Muscle of arm (tissue), 14 donors: Measurements from ENCODE around the gene BYSL. TPM values are rescaled to one million over a fixed set of nuclear protein-coding genes. Genes with fewer than 3 reads are reported as not detected.

Experiments used
- DNase-seq: peaks from one replicate; pipeline ENCODE4 v3.0.0-alpha.2; 2013
- long read RNA-seq, 11 donors: transcript quantifications; one replicate each; lab custom pipeline, GENCODE V29; 2026
- polyA plus RNA-seq, 12 donors: library from polyadenylated mRNA; unstranded; fragments of 120-200 nt; gene quantifications; one replicate each; pipeline ENCODE4 v1.2.1, GENCODE V29; 2013; ENCODE audit not compliant: insufficient read length in 12 of 12

Gene BYSL, protein sequence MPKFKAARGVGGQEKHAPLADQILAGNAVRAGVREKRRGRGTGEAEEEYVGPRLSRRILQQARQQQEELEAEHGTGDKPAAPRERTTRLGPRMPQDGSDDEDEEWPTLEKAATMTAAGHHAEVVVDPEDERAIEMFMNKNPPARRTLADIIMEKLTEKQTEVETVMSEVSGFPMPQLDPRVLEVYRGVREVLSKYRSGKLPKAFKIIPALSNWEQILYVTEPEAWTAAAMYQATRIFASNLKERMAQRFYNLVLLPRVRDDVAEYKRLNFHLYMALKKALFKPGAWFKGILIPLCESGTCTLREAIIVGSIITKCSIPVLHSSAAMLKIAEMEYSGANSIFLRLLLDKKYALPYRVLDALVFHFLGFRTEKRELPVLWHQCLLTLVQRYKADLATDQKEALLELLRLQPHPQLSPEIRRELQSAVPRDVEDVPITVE
- 10 to 100 TPM in 10 of 12 donors, not detected in 2; 21.7 to 35.4 (median 32.0) TPM for polyA plus RNA-seq
- long read RNA-seq, donor 1, partial matches to known transcripts: 7 of 9 reads
- long read RNA-seq, donor 1, other reads (novel, unspliced or antisense): 0 of 9 reads
- long read RNA-seq, donor 2, transcript BYSL-201 (7 exons, 2,029 nt): major isoform, 6 of 20 reads
- long read RNA-seq, donor 2, partial matches to known transcripts: 14 of 20 reads
- long read RNA-seq, donor 2, other reads (novel, unspliced or antisense): 0 of 20 reads
- long read RNA-seq, donor 3, transcript BYSL-201 (7 exons, 2,029 nt): major isoform, 7 of 7 reads
- long read RNA-seq, donor 3, partial matches to known transcripts: 0 of 7 reads
- long read RNA-seq, donor 3, other reads (novel, unspliced or antisense): 0 of 7 reads
- long read RNA-seq, donor 4, partial matches to known transcripts: 0 of 5 reads
- long read RNA-seq, donor 4, other reads (novel, unspliced or antisense): 0 of 5 reads
- long read RNA-seq, donor 5, transcript BYSL-201 (7 exons, 2,029 nt): major isoform, 10 of 36 reads
- long read RNA-seq, donor 5, partial matches to known transcripts: 24 of 36 reads
- long read RNA-seq, donor 5, other reads (novel, unspliced or antisense): 0 of 36 reads
- long read RNA-seq, donor 6, partial matches to known transcripts: 6 of 15 reads
- long read RNA-seq, donor 6, other reads (novel, unspliced or antisense): 0 of 15 reads
- long read RNA-seq, donor 7, partial matches to known transcripts: 0 of 3 reads
- long read RNA-seq, donor 7, other reads (novel, unspliced or antisense): 0 of 3 reads
- long read RNA-seq, donor 8, transcript BYSL-201 (7 exons, 2,029 nt): major isoform, 12 of 31 reads
- long read RNA-seq, donor 8, partial matches to known transcripts: 19 of 31 reads
- long read RNA-seq, donor 8, other reads (novel, unspliced or antisense): 0 of 31 reads
- long read RNA-seq, donor 9, partial matches to known transcripts: 0 of 6 reads
- long read RNA-seq, donor 9, other reads (novel, unspliced or antisense): 0 of 6 reads
- long read RNA-seq, donor 10, partial matches to known transcripts: 12 of 17 reads
- long read RNA-seq, donor 10, other reads (novel, unspliced or antisense): 0 of 17 reads
- long read RNA-seq, donor 11, transcript BYSL-201 (7 exons, 2,029 nt): major isoform, 13 of 13 reads
- long read RNA-seq, donor 11, partial matches to known transcripts: 0 of 13 reads
- long read RNA-seq, donor 11, other reads (novel, unspliced or antisense): 0 of 13 reads

DNA sequence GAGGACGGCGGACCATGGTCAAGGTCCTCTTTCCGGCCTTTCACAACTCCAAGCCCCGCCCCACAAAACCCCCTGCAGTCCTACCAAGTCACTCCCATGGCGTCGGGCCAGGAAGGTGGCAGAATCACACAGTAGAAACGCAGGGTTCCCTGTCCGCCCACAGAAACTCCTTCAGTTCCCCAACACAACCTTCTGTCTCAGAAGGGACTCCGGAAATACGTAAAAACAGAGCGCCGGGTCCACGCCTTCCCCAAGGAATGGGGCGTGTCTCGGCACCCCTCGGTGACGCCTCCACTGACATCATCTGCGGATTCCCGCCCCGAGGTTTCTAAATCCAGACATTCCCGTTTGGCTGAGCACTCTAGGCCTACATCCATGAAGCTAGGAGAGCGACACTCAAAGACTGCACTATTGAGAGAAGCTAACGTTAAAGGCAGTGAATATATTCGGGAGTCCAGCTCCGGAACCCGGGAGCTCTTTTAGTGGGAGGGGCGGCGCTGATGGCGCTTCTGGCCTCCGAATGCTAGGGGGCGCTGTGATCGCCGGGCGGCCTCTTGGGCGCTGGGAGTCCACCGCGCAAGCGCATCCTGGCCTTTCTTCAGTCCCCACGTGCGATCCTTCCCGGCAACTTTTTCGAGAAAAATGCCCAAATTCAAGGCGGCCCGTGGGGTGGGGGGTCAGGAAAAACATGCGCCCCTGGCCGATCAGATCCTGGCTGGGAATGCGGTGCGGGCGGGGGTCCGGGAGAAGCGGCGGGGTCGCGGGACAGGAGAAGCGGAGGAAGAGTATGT is at the start of gene BYSL, which contains the start of gene MED20:
TSS of gene BYSL (plus strand) at position 579 of the 791 bp plus-strand sequence. CDS start at position 643, 64 bp downstream.
TSS of gene MED20 (minus strand) at position 219 of the 791 bp plus-strand sequence. CDS start at position 98, 121 bp downstream.
- peak; percentile 96 for DNase-seq

GRCh38 chr6:41871691-41872090 is 49.6 kb upstream of the BYSL start:
- DNase-seq: no peak

DNA sequence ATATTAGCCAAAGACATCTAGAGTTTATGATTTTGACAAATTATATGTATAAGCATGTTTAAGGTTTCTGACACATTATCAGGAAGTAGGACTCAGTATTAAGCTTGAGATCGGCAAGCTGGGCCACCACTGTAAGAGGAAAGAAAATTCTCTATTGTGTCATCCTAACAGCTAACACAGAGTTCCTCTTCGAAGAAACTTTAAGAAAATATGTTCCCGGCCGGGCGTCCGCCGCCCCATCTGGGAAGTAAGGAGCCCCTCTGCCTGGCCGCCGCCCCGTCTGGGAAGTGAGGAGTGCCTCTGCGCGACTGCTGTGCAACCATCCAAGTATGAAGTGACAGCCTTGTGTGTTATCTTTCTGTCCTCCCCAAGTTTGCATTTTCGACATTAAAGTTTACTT is 49.2 kb upstream of the BYSL start:
- no peak for DNase-seq

DNA sequence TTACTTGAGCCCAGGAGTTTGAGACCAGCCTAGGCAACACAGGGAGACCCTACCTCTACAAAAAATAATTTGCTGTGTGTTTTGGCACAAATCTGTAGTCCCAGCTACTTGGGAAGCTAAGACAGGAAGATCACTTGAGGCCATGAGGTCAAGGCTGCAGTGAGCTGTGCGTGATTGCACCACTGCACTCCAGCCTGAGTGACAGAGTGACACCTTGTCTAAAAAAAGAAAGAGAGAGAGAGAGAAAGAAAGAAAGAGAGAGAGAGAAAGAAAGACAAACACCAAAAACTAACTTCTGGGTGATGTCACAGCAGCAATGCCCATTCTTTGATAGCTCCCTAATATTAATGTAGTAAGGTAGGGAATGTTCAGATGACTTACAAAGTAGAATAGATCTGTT is 46.6 kb upstream of the BYSL start:
- no peak for DNase-seq

DNA sequence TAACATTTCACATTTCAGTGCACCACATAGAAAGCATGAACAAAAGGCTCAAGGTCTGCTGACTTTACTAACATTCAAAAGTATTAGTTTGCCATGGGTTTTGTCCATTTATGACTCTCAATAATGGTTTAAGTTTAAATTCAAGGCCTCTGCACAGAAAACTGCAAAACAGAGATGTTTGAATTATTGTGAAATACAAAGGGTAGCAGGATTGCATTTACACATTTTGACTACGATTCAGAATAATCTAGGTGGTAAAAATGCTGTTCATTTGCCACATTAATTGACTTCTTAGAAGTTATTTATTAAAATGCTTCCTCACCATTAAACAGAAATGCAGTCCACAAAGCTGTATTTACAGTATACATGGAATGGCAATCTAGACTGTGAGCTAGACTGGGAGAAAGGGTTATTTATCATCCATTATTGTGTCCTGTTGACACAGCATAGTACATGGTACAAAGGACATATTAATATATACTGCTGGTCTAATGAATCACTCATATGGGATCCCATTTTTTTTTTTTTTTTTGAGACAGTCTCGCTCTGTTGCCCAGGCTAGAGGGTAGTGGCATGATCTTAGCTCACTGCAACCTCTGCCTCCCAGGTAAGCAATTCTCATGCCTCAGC is 44.1 kb upstream of the BYSL start:
- no peak for DNase-seq

DNA sequence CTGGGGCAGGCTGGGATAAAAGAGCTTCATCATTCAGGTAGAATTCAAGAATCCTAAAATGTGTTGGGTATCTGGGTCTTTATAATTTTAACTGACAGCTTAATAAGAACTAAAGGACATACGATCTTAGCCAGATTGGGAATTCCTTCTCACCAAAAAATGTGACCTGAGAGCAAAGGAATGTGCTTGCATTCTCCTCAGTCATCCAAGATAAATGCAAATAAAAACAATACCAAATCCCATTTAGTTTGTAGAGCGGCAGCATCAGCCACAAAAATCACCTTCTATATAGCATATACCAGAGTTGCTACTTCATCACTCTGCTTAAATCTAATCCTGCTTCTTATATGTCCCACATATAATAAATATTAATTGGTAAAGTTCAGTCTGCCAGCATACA is 43.1 kb upstream of the BYSL start:
- DNase-seq: no peak

DNA sequence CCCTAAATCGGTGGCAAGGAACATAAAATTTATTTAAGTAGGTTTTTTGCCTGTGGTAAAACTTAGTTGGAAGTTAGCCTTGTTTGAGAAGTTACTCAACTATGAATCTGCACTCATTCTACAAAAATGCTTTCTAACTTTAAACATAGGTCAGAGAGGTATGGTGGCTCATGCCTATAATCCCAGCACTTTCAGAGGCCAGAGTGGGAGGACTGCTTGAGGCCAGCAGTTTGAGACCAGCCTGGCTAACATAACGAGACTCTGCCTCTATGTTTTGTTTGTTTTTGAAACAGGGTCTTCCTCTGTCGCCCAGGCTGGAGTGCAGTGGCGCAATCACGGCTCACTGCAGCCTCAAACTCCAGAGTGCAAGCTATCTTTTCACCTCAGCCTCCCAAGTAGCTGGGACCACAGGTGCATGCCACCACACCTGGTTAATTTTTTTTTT is 42.3 kb upstream of the BYSL start:
- no peak for DNase-seq

DNA sequence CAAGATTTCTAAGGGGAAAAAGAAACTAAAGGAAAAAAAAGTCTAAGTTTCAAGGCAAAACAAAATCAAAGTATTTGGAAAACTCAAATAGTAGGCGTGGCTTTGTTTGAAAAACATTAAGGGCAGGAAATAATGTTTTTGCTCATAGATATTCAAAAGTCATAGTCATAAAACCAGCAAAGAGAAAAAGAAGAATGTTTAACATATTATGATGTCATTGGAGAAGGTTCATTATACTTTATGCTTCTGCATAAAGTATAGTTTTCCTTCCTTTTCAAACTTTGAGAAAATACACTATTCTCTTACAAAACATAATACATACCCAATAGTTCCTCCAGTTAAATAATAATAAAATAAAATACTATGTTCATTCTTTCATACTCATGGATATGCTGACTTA is 39.8 kb upstream of the BYSL start:
- no peak for DNase-seq

GRCh38 chr6:41884957-41885356 is 36.3 kb upstream of the BYSL start:
- no peak for DNase-seq

GRCh38 chr6:41885930-41886329 is 35.4 kb upstream of the BYSL start:
- no peak for DNase-seq

GRCh38 chr6:41887331-41887751 is 34.0 kb upstream of the BYSL start:
- no peak for DNase-seq

- no peak for DNase-seq
These were observed 28.3 kb upstream of the BYSL start for GRCh38 chr6:41892921-41893564.

DNA sequence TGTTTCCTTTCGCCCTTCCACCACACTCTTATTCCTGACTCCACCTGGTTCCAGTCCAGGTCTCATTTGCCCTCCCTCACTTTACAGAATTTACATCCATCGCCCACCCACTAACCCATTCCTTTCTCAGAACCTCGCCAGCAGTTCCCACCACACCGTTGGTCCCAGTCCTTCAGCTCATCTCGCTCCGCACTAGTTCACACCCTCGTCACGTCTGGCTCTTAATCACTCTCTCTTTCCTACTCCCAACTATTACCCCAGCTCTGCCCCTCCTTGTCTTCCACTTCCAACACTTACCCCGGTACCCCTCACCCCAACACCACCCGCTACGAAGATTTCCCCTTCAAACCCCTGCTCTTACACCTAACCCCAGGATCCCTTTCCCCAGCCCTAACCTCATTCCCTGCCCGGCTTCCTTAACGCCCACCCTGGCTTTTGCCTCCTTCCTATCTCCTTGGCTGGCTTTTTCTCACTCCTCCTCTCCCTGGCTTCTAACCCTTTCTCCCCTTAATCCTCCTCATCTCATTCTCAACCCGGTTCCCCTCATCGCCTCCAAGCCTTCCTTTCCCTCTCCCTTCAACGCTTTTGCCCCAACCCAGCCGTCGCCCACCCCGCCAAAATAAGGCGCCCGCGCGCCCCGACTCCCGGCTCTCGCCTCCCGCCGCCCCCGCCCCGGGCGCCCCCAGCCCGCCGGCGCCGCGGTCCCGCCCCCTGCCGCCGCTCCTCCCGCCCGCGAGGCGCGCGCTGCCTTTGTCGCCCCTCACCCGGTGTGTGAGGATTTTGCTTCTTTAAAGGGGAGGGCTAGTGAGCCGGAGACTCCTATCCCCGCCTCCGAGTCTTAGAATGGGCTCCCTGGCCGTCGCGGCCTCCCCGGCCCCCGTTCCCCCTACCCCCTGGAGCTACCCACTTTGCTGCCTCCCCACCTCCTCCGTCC is 26.7 kb upstream of the BYSL start:
- DNase-seq: peak; percentile 13

DNA sequence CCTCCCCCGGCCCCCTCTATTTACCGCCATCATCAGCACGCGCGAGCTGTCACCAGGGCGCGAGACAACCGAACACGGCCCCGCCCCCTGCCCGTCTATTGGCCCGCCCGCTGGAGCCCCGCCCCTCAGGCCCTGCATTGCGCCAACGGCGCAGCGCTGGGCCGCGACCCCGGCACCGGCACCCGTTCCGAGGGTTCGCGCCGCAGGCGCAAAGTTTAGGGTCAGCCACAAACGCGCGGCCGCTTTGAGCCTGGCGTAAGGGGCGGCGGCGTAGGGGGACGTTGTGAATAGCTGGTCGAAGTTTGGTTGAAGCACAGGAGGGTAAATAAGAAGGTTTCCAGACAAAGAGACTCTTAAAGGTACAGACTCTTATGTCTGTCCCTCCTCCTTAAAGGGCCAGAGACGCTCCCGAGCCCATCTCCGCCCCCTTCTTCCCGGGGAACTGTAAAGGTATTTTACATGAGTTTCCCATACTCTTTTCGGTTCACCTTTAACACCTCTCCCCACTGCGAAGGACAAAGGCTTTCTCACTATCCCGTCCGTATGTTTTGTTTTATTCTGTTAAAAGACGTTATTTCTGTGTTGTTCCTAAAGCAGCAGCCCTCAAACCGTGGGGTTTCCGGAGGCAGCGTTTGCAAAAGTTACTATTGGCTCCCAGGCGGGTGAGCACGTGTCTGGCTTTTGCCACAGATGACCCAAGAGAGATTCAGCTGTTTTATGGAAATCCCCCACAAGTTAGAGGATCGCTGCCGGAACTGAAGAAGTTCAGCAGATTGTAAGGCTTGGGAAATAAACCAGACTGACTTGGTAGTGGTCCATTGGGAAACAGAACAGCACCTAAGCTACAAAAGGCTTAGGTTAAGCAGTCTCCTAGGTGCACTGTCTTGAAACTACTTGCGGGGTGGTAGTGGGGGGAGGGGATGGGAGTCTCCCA is 25.7 kb upstream of the BYSL start, which contains the start of gene USP49:
TSS of gene USP49 (minus strand) at position 76 of the 934 bp plus-strand sequence. CDS start 88,392 bp downstream, outside the sequence.
- DNase-seq: peak; percentile 93

DNA sequence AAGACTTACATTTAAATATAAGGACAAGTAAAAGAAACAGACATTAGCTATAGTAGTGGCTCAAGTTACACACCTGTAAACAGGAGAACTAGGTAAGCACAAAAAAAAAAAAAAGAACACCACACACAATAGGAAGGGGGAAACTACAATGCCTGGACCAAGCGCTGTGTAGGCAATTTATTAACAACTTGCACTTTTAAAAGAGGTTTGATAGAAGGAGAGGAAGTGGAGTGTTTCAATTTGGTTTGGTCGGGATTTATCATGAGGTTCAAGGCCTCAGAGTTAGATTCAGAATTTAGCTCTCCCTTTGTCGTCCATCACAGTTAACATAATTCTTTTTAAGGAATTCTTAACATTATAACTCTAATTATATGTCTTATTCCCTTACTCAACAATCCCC is 25.0 kb upstream of the BYSL start:
- no peak for DNase-seq

DNA sequence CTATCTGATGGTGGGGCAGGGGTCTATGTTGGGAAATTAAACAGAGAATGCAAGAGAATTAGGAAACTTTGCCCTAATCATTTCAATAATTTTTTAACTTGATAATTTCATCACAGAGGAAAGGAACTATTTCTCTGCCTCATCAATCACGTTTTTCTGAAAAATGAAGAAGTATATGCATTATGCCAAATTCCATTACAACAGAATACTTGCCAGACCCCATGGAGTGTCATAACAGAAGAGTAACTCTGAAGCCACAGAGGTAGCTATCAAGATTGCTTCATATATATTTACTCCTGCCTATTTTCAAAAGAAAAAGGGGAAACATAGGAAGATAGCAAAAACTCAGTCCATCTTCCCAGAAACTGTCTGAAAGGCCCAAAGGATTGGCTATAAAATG is 20.4 kb upstream of the BYSL start:
- no peak for DNase-seq
